22Rv1 (cell line): ENCODE data around the gene ADAM12.

Experiments
- H3K27ac ChIP-seq: fragments of 450-650 bp; 2 replicates; pipeline ENCODE4 v1.5.1; 2017
- CTCF ChIP-seq: fragments of 450-650 bp; IDR thresholded peaks from 2 replicates; pipeline ENCODE4 v1.5.1; 2017; ENCODE audit warnings: mild to moderate bottlenecking
- ZFX ChIP-seq: fragments of 450-650 bp; IDR thresholded peaks from 2 replicates; pipeline ENCODE4 v1.6.1; 2017; ENCODE audit warnings: antibody characterized with exemption, borderline replicate concordance

ADAM12 gene

DNA sequence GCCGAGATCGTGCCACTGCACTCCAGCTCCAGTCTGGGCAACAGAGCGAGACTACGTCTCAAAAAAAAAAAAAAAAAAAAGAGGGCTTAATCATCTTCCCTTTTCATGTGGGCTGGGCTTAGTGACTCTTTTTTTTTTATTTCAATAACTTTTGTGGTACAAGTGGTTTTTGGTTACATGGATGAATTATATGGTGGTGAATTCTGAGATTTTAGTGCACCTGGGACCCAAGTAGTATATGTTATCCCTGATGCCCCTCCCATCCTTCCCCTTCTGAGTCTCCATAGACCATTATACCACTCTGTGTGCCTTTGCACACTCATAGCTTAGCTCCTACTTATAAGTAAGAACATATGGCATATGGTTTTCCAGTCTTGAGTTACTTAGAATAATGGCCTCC lies 4.8 kb upstream of the ADAM12 start:
- no peak overlapping the region for H3K27ac ChIP-seq
- TF ChIP-seq ZFX (no peak), CTCF (no peak)

DNA sequence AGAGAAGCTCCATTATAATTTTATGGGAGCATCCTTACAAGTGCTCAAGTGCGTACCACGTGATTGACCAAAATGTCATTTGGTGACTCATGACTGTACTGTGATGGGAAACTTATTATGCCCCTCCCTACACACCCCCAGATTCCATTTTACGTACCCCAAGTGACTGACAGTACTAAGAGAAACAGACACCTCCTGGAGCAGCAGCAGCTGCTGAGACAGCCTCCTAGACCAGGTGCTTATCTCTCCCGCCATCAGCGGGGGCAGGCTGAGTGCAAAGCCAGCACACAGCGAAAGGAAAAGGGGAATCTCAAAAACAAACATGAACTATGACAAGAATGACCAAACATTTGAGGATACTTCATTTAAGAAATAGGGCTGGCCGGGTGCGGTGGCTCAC lies 4.2 kb upstream of the ADAM12 start:
- no peak overlapping the region for H3K27ac ChIP-seq
- TF ChIP-seq CTCF (no peak), ZFX (no peak)

DNA sequence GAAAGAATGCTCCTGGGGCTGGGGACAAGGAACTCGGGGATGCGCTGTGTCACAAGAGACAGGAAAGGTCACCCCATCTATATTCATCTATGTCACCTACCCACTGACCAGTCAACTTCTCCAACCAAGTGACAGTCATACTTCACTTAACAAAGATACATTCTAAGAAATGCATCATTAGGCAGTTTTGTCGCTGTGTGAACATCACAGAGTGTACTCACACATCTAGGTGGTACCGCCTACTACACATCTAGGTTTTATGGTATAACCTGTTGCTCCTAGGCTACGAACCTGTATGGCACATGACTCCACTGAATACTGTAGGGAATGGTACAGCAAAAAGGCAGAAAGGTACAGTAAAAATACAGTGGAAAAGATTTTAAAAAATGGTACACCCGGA lies 3.8 kb upstream of the ADAM12 start:
- no peak overlapping the region for H3K27ac ChIP-seq
- TF ChIP-seq ZFX (no peak), CTCF (no peak)

- no peak overlapping the region for H3K27ac ChIP-seq
- TF ChIP-seq CTCF (no peak), ZFX (no peak)
Observed at GRCh38 chr10:126391192-126391885, 3.1 kb upstream of the ADAM12 start.

DNA sequence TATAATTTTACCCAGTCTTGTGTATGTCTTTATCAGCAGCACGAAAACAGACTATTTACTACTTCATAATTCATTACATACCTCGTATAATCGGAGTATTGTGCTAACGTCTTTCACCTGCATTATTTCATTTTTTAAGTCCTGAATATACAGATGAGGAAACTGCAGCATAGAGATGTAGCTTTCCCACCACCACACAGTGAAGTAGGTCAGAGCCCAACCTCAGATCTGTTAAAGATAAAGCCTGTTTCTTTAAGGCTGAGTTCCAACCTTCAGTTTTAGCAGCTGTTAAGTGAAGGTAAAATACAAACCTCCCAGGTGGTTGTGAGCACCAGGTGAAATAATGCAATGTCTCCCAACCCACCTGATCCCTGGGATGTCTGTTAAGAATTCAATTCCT lies 2.0 kb upstream of the ADAM12 start:
- no peak overlapping the region for H3K27ac ChIP-seq

GRCh38 chr10:126387041-126387921 lies 996 bp downstream of the ADAM12 start:
- TF ChIP-seq CTCF, result peak; percentile 88
- no peak for TF ChIP-seq ZFX
- no peak overlapping the region for H3K27ac ChIP-seq

More for the DNA sequence above, 2.0 kb upstream of the ADAM12 start:
- TF ChIP-seq ZFX (no peak), CTCF (no peak)

DNA sequence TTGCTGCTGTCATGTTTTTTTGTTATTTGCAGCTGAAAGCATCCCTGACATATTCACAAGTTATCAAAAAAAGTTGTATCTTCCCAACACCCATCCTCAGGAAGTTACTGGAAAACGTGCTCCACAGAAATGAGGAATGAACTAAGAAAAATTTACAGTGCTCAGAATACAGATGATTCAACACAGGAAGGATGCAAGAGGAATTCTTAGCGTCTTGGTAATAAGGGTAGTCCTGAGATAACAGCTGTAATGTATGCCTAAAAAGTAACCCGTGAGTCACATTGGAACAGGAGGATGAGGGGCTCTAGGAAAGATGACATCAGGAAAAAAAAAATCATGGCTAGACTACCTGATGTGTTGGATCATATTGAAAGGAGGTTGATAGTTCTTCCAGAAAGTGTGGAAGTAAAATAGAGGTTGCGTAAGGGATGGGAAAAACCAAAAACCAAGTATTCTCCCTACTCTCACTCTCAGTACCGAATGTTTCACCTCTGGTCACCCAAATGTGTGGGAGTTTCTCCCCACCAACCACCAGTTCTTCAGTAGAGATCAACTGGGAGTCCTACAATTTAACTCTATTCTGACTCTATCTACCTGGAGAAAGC lies 3.9 kb downstream of the ADAM12 start:
- no peak overlapping the region for H3K27ac ChIP-seq
- TF ChIP-seq CTCF (no peak), ZFX (no peak)
